K562 (cell line): ENCODE results near the gene MAP3K14. TPM values are rescaled to one million over a fixed set of nuclear protein-coding genes. Genes with fewer than 3 reads are reported as not detected.
A peak's percentile ranks its signal among the peaks of the same experiment; 100 is the strongest.

ENCODE experiments used
- ATAC-seq: fragments of 200-7000 bp; cut with Tn5 transposase; 3 replicates; pipeline ENCODE4 v1.9.1; 2020; ENCODE audit warnings: moderate library complexity
- BruUV-seq: library from RNA; stranded (reverse); fragments of 400-500 nt; replicated peaks from 2 replicates; lab custom pipeline; 2021; lab: Mats Ljungman, UMichigan
- CTCF ChIA-PET: fragments of 300-600 bp; formaldehyde crosslinking; extraction: SDS; loops from one replicate; lab custom pipeline; 2021; ENCODE audit warnings: low intra/inter-chr PET ratio; lab: Yijun Ruan, JAX
- POLR2A ChIA-PET: fragments of 300-600, 350-650 bp; sonication (Branson Sonifier 250); formaldehyde crosslinking; extraction: SDS; loops from one replicate; lab custom pipeline; 2021; ENCODE audit warnings: antibody characterized with exemption, inconsistent platforms; lab: Yijun Ruan, JAX
- DNase-seq, 4 experiments: peaks; one replicate each; pipeline versions ENCODE4 v3.0.0 to v3.0.0-alpha.2; 2011 to 2018; ENCODE audit warnings: low spot score in 3 of 4, mixed read lengths in 3 of 4; ENCODE audit errors: extremely low read depth in 1 of 4
- FAIRE-seq: peaks from 2 replicates; lab custom pipeline; 2011; peaks lifted over from hg19 to GRCh38; lab: Jason Lieb, UNC
- H2AFZ ChIP-seq: 2 replicates; pipeline ENCODE4 v1.6.0; 2011; ENCODE audit warnings: low read depth, low read length, control low read depth, inconsistent platforms
- H3K27ac ChIP-seq: fragments of 200-600 bp; 3 replicates; pipeline ENCODE4 v1.8.0; 2011; ENCODE audit warnings: low read depth, mild to moderate bottlenecking, control low read depth, inconsistent platforms, low read length, moderate library complexity, mixed read lengths; ENCODE audit errors: extremely low read depth
- H3K27me3 ChIP-seq, 2 experiments: fragments of 300-600 bp in 1 of 2; 2 replicates in 1 of 2; 3 replicates in 1 of 2; pipeline versions ENCODE4 v1.6.0 to v1.8.0; 2011; ENCODE audit warnings: inconsistent platforms in 2 of 2, low read length in 2 of 2, mild to moderate bottlenecking in 1 of 2, mixed read lengths in 1 of 2, moderate library complexity in 1 of 2; ENCODE audit not compliant: control insufficient read depth in 2 of 2, insufficient read depth in 2 of 2
- H3K36me3 ChIP-seq: fragments of 300-600 bp; 3 replicates; pipeline ENCODE4 v1.8.0; 2011; ENCODE audit warnings: mild to moderate bottlenecking, low read length, inconsistent platforms; ENCODE audit not compliant: control insufficient read depth, insufficient read depth
- H3K4me1 ChIP-seq, 2 experiments: fragments of 200-600 bp in 1 of 2; replicated peaks in 1 of 2; 2 replicates in 1 of 2; 3 replicates in 1 of 2; pipeline versions ENCODE4 v1.5.1 to v1.8.0; 2011; ENCODE audit warnings: inconsistent platforms in 2 of 2, low read length in 2 of 2, mild to moderate bottlenecking in 1 of 2, mixed read lengths in 1 of 2, moderate library complexity in 1 of 2; ENCODE audit not compliant: control insufficient read depth in 2 of 2, insufficient read depth in 2 of 2
- H3K4me2 ChIP-seq: 2 replicates; pipeline ENCODE4 v1.6.1; 2011; ENCODE audit warnings: low read length, control low read depth, inconsistent platforms, mixed read lengths; ENCODE audit not compliant: insufficient read depth
- H3K4me3 ChIP-seq: fragments of 200-600 bp; sonication (generic), shearing (Covaris generic); 2 replicates; pipeline ENCODE4 v1.5.1; 2016; ENCODE audit warnings: control low read depth, inconsistent platforms
- H3K79me2 ChIP-seq: fragments of 200-600 bp; 3 replicates; pipeline ENCODE4 v1.8.0; 2011; ENCODE audit warnings: low read length, inconsistent platforms; ENCODE audit not compliant: control insufficient read depth, insufficient read depth
- H3K9ac ChIP-seq, 2 experiments: 2 replicates each; pipeline versions ENCODE4 v1.6.0 to v1.6.1; 2011; ENCODE audit warnings: low read depth in 2 of 2, low read length in 2 of 2, control low read depth in 1 of 2, inconsistent platforms in 1 of 2, mild to moderate bottlenecking in 1 of 2, mixed read lengths in 1 of 2; ENCODE audit not compliant: insufficient read depth in 1 of 2
- H3K9me1 ChIP-seq: one replicate; pipeline ENCODE4 v1.6.0; 2011; ENCODE audit warnings: inconsistent platforms, mild to moderate bottlenecking, low read length, moderate library complexity; ENCODE audit not compliant: control insufficient read depth, insufficient read depth
- H3K9me3 ChIP-seq: replicated peaks from 2 replicates; pipeline ENCODE4 v1.5.1; 2011; ENCODE audit warnings: low read depth, low read length, inconsistent platforms; ENCODE audit not compliant: control insufficient read depth, insufficient read depth
- H4K20me1 ChIP-seq: replicated peaks from 2 replicates; pipeline ENCODE4 v1.6.1; 2011; ENCODE audit warnings: low read length, inconsistent platforms, mixed read lengths; ENCODE audit not compliant: control insufficient read depth, insufficient read depth
- BCOR ChIP-seq: fragments of 450-650 bp; IDR thresholded peaks from 2 replicates; pipeline ENCODE4 v1.6.1; 2016
- ELF1 ChIP-seq: fragments of 200-800 bp; sonication (Bioruptor generic); IDR thresholded peaks from 2 replicates; pipeline ENCODE4 v1.6.1; 2016; ENCODE audit warnings: missing genetic modification characterization, missing compliant biosample characterization
- HEY1 ChIP-seq: fragments of 250-450 bp; sonication (Bioruptor Pico); IDR thresholded peaks from 2 replicates; pipeline ENCODE4 v1.5.0; 2020; ENCODE audit warnings: mild to moderate bottlenecking, moderate library complexity, borderline replicate concordance
- IRF2 ChIP-seq: sonication (generic); formaldehyde crosslinking; IDR thresholded peaks from 2 replicates; pipeline ENCODE4 v1.8.1; 2022; ENCODE audit warnings: mild to moderate bottlenecking, missing genetic modification reagents
- KAT7 ChIP-seq: sonication (generic); formaldehyde crosslinking; IDR thresholded peaks from 2 replicates; pipeline ENCODE4 v1.8.0; 2022; ENCODE audit warnings: missing genetic modification reagents, mild to moderate bottlenecking, borderline replicate concordance
- PTBP1 ChIP-seq: fragments of 200-400 bp; formaldehyde crosslinking; IDR thresholded peaks from 2 replicates; pipeline ENCODE4 v1.6.1; 2017; ENCODE audit warnings: low read depth, low read length
- RBFOX2 ChIP-seq: fragments of 200-400 bp; formaldehyde crosslinking; IDR thresholded peaks from 2 replicates; pipeline ENCODE4 v1.6.1; 2017; ENCODE audit warnings: low read depth, mild to moderate bottlenecking, low read length, moderate library complexity
- YY1 ChIP-seq, 3 experiments: IDR thresholded peaks; 2 replicates each; pipeline ENCODE4 v1.6.1; 2011; ENCODE audit warnings: low read length in 2 of 3, mild to moderate bottlenecking in 2 of 3, moderate library complexity in 2 of 3, borderline replicate concordance in 1 of 3, control low read depth in 1 of 3, low read depth in 1 of 3; ENCODE audit not compliant: insufficient read depth in 3 of 3, insufficient replicate concordance in 2 of 3, control insufficient read depth in 1 of 3, insufficient read length in 1 of 3; ENCODE audit errors: extremely low read depth in 1 of 3
- ZC3H4 ChIP-seq: sonication (generic); formaldehyde crosslinking; IDR thresholded peaks from 2 replicates; pipeline ENCODE4 v1.9.0; 2021; ENCODE audit warnings: missing genetic modification reagents, borderline replicate concordance
- ZNF134 ChIP-seq: fragments of 250-450 bp; sonication (Bioruptor Pico); conservative IDR thresholded peaks from 2 replicates; pipeline ENCODE4 v1.4.0; 2020
- WGBS: fragments of 100-300 bp; shearing (Covaris generic); methylation state at CpG from one replicate; pipeline ENCODE4 v1.1.6; 2016; ENCODE audit warnings: low coverage, mixed read lengths; ENCODE audit not compliant: insufficient coverage; ENCODE audit errors: missing lambda C conversion rate; 5-methylcytosine and 5-hydroxymethylcytosine counted together
- in situ Hi-C: fragments of 300-500 bp; cut with MboI; formaldehyde crosslinking; loops from 4 replicates; pipeline ENCODE4 v1.15.0; 2018; ENCODE audit warnings: inconsistent platforms, mixed read lengths
- intact Hi-C: fragments of 100-400 bp; cut with micrococcal nuclease; formaldehyde crosslinking; loops from 2 replicates; pipeline ENCODE4 v1.14.2; 2022
- polyA plus RNA-seq, 8 experiments: library from polyadenylated mRNA; depleted of rRNA in 4 of 8; stranded (reverse) in 5 of 8; unstranded in 3 of 8; fragments of >200 nt; fragmentation: Nextera tagmentation in 2 of 8; fragmentation: Illumina TruSeq in 1 of 8; extraction: Ambion mirVana in 2 of 8; extraction: Trizol in 1 of 8; gene quantifications; 2 replicates each; pipeline versions ENCODE4 v1.2.1 to v1.2.3, GENCODE V29; 2011 to 2014; ENCODE audit warnings: inconsistent platforms in 1 of 8, missing spikeins in 1 of 8
- total RNA-seq, 7 experiments: library from RNA; depleted of rRNA in 6 of 7; stranded (reverse); fragments of >200 nt in 6 of 7; fragmentation: Illumina TruSeq in 2 of 7; extraction: Trizol in 2 of 7; gene quantifications; 2 replicates each; pipeline versions ENCODE4 v1.2.1 to v1.2.3, GENCODE V29; 2011 to 2021; ENCODE audit warnings: low replicate concordance in 1 of 7
- TF ChIP-seq, protein P1 (sequence below): fragments of 450-650 bp; formaldehyde crosslinking; IDR thresholded peaks from 2 replicates; pipeline ENCODE4 v1.4.0; 2020; ENCODE audit warnings: mild to moderate bottlenecking, moderate library complexity

The MAP3K14 gene
- total and polyA plus RNA-seq, 9 of the 15 experiments (the other 6 are each of a cell fraction or from before 2014, with no cell fraction given) = 0.45 to 8.7 (median 3.2) TPM

DNA sequence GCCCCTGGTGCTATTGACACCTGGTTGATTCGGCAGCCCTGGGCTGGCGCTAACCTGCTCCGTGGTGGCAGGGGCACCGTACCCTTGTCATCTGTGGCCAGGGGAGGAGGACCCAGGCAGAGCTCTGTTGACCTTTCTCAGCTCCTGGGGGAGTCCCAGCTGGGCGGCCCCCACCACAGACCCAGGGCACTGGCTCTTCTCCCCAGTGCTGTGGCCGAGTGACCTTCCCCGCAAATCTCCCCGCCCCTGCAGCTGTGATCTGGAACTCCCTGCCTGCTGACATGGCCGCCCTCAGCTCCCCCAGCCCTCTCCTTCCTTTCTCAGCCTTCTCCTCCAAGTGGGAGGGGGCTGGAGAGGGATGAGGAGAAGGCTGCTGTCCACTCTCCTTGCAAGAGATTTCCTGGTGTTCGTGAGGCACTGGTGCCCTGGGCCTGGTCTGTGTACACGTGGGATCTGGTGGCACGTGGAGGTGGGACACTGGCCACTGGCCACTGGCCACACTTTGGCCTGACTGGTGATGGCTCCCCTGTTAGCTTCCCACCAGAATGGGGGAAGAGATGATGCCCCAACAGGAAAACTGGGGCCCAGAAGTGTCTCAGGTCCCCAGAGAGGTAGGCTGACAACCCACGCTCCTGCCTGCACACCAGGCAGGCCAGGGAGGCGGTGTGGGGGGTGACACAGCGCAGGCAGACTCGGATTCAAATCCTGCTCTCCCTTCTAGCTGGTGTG, 87.0 kb downstream of the MAP3K14 start:
- WGBS = 56% methylated on average over 12 of the region's 16 CpGs

More for the DNA sequence above, 87.0 kb downstream of the MAP3K14 start:
- peak overlapping the region; percentile 90 for H3K27ac ChIP-seq
- H3K4me2 ChIP-seq = peak overlapping the region; percentile 68
- BruUV-seq = no TSS peak
- DNase-seq = no peak
- FAIRE-seq = no peak
- H3K4me3 ChIP-seq = no peak overlapping the region
- H3K27me3 ChIP-seq = no peaks in the 10 kb centered on the region
- no peak for ATAC-seq
- H3K79me2 ChIP-seq = peaks cover 48% of the 10 kb centered on the region
- CTCF ChIA-PET = interaction anchor here (0.5 kb wide), 1 partner anchor 12 kb away, joined by 4 read pairs; no protein-coding TSS in a partner anchor
- H3K36me3 ChIP-seq = no peaks in the 10 kb centered on the region
- H3K9me3 ChIP-seq = no peaks in the 10 kb centered on the region
- H3K4me1 ChIP-seq = peaks cover 54 to 72% of the 10 kb centered on the region in 2 experiments
- TF ChIP-seq ELF1 = 0 out of 2 replicates have a peak, but pooled peaks have one; percentile 19
- TF ChIP-seq IRF2 (CRISPR knock-in tag) = peak; percentile 36; the same call in 1 of the 2 replicates
- TF ChIP-seq RBFOX2 = peak; percentile 8; the same call in 1 of the 2 replicates
- 0 out of 2 replicates have a peak, but pooled peaks have one; percentile 24 for TF ChIP-seq BCOR
- TF ChIP-seq PTBP1 = 0 out of 2 replicates have a peak, but pooled peaks have one; percentile 12
- no peak for TF ChIP-seq HEY1
- TF ChIP-seq KAT7 = no peak
- TF ChIP-seq ZC3H4 (CRISPR knock-in tag) = 0 out of 2 replicates have a peak, but pooled peaks have one; percentile 25
- TF ChIP-seq, protein P1, sequence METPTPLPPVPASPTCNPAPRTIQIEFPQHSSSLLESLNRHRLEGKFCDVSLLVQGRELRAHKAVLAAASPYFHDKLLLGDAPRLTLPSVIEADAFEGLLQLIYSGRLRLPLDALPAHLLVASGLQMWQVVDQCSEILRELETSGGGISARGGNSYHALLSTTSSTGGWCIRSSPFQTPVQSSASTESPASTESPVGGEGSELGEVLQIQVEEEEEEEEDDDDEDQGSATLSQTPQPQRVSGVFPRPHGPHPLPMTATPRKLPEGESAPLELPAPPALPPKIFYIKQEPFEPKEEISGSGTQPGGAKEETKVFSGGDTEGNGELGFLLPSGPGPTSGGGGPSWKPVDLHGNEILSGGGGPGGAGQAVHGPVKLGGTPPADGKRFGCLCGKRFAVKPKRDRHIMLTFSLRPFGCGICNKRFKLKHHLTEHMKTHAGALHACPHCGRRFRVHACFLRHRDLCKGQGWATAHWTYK (CRISPR knock-in tag) = peak; percentile 77
- peak in 2 of 3 experiments; percentile 26 to 64 for TF ChIP-seq YY1 (IDR thresholded peaks at IDR 0.05; ENCODE audit: borderline replicate concordance in 1 of 3, control insufficient read depth in 1 of 3, extremely low read depth in 1 of 3, insufficient read depth in 3 of 3, insufficient read length in 1 of 3, insufficient replicate concordance in 2 of 3, low read depth in 1 of 3, low read length in 2 of 3)
- no peak for TF ChIP-seq ZNF134 (CRISPR knock-in tag)
- no peak overlapping the region for H2AFZ ChIP-seq
- in situ Hi-C loops = no loop called here
- H3K9me1 ChIP-seq = no peaks in the 10 kb centered on the region
- no peaks in the 10 kb centered on the region for H4K20me1 ChIP-seq
- H3K9ac ChIP-seq = peak overlapping the region; percentile 57 to 77; a peak in 3 of 4 replicates
- POLR2A ChIA-PET = interaction anchor here (0.6 to 9.0 kb wide), 8 partner anchors 11 to 160 kb away, joined by 3 to 92 read pairs (median 4); partner anchors contain the start of gene HEXIM1
- intact Hi-C loops = no loop called here
